HG03460 (cell line): ENCODE results near the gene SUPT3H.

ENCODE experiments used
- ATAC-seq: cut with Tn5 transposase; IDR thresholded peaks from one replicate; pipeline ENCODE4 v1.9.1; 2021; ENCODE audit not compliant: unreplicated experiment

The SUPT3H gene

GRCh38 chr6:45012687-45013086 is 365.0 kb downstream of the SUPT3H start:
- ATAC-seq = no peak

GRCh38 chr6:45009576-45009975 is 368.2 kb downstream of the SUPT3H start:
- ATAC-seq = no peak

GRCh38 chr6:45006893-45007292 is 370.8 kb downstream of the SUPT3H start:
- ATAC-seq = no peak

DNA sequence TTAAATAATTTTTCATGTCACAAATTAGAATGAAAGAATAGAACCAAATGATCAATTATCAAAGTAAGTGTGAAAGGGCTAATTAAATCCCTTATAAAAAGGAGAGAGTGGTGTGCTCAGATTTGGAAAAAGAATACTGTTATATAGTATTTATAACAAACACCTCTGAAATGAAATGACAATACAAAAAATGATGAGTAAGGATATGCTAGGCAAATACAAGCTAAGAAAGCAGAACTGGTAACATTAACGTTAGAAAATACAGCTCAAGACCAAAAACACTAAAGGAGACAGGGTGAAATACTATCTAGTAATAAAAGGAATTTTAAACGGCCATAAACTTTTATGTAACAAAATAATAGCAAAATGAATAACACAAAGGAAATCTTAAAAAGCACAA is 373.8 kb downstream of the SUPT3H start:
- ATAC-seq = no peak

GRCh38 chr6:45003387-45003786 is 374.3 kb downstream of the SUPT3H start:
- ATAC-seq = no peak

- no peak for ATAC-seq
These were observed 375.2 kb downstream of the SUPT3H start for GRCh38 chr6:45002390-45003105.

GRCh38 chr6:45001663-45002062 is 376.1 kb downstream of the SUPT3H start:
- peak; percentile 99 for ATAC-seq

DNA sequence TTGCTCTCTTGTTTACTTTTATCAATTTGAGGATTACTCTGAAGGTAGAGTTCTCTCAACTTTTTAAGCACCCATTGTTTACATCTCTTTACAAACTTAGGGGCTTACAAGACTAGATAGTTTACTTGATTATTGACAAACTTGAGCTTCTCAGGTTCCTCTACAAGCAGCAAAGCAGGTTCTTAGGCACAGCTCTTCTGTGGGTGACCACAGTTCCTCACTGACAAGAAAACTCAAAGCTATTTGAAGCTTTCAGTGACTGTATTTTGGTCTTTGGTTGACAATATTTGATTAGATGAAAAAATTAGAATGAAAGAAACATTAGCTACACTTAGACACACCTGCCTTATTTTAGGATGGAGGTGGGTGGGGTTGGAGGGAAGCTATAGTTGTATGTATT is 376.9 kb downstream of the SUPT3H start:
- no peak for ATAC-seq

- no peak for ATAC-seq
These were observed 378.7 kb downstream of the SUPT3H start for GRCh38 chr6:44999066-44999465.

GRCh38 chr6:44995486-44996132 is 382.1 kb downstream of the SUPT3H start:
- no peak for ATAC-seq

- no peak for ATAC-seq
These were observed 388.3 kb downstream of the SUPT3H start for GRCh38 chr6:44989391-44989790.

DNA sequence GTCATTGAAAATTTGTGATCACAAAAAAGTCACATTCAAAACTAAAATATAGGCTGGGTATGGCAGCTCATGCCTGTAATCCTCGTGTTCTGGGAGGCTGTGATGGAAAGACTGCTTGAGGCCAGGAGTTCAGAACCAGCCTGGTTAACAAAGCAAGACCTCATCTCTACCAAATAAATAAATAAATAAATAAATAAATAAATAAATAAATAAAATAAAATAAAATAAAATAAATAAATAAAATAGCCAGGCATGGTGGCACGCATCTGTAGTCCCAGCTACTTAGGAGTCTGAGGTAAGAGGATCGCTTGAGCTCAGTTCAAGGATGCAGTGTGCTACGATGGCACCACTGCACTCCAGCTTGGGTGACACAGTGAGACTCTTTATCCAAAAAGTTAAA is 392.7 kb downstream of the SUPT3H start:
- ATAC-seq = no peak

- ATAC-seq = no peak
These were observed 394.0 kb downstream of the SUPT3H start for GRCh38 chr6:44983467-44984365.

DNA sequence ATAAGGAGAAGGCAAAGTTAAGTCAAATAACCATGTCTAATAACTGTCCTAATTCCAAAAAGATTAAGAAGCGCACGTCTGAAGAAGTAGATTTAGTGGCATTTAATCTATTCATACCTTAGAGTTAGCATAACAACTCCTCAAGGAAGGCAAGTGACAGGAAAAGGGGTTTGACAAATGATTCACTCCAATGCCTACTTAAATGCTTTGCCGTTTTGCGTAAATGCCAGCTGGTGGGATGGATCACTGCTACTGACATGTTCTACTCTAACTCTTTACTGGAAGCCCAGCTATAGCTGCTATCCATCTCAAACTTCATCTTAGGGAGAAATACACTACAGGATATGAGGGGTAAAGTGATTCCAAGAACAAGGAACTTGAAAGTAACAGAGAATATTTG is 396.9 kb downstream of the SUPT3H start:
- no peak for ATAC-seq

GRCh38 chr6:44976677-44977641 is 400.8 kb downstream of the SUPT3H start:
- no peak for ATAC-seq

GRCh38 chr6:44974511-44974910 is 403.2 kb downstream of the SUPT3H start:
- no peak for ATAC-seq

GRCh38 chr6:44972709-44973108 is 405.0 kb downstream of the SUPT3H start:
- no peak for ATAC-seq

GRCh38 chr6:44969446-44970185 is 408.1 kb downstream of the SUPT3H start:
- no peak for ATAC-seq

DNA sequence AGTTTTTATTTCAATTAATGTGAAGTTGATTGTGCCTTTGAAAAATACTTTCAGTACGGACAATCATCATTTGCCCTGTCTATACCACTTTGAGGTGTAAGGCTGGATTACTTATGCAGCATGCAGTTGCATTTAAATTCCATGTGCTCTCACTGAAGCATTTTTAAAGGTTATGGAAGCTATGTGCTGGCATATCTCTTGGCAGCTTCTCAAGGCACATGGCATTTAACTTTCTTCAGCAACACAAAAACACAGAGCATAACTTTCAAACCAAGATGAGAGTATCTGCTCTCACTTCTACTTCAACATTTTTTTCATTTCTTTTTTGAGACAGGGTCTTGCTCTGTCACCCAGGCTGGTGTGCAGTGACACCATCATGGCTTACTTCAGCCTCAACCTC is 410.3 kb downstream of the SUPT3H start:
- no peak for ATAC-seq
